Adipose tissue (tissue), 3 donors: ENCODE data around the gene UBR3. TPM values are rescaled to one million over a fixed set of nuclear protein-coding genes. Genes with fewer than 3 reads are reported as not detected.

Experiments
- H3K27ac ChIP-seq: one replicate; pipeline ENCODE4 v1.5.1; 2013; ENCODE audit warnings: low read depth, low read length
- WGBS, 3 donors: extraction: QIAGEN DNeasy Blood & Tissue Kit; methylation state at CpG; one replicate each; pipeline ENCODE4 v1.1.7; 2013; 5-methylcytosine and 5-hydroxymethylcytosine counted together
- polyA plus RNA-seq, 3 donors: library from polyadenylated mRNA; stranded (reverse); fragments of 200-250 nt; gene quantifications; one replicate each; pipeline ENCODE4 v1.2.3, GENCODE V29; 2013
- donor health status: healthy with polysubstance abuse.
- donor health status: Bipolar disorder and iron deficiency.
- donor health status: healthy.

The UBR3 gene
- polyA plus RNA-seq, 3 donors = 7.4 to 14.2 (median 13.4) TPM

- WGBS, 3 donors = 76 to 90% (median 87%) methylated on average over 2 of the region's 2 CpGs
- H3K27ac ChIP-seq = no peak overlapping the region
Observed at GRCh38 chr2:170063456-170064235, 236.4 kb downstream of the UBR3 start.

- WGBS, 3 donors = 75 to 99% (median 97%) methylated on average over 2 of the region's 2 CpGs
- no peak overlapping the region for H3K27ac ChIP-seq
Observed at GRCh38 chr2:170070778-170071177, 243.5 kb downstream of the UBR3 start.

GRCh38 chr2:170073288-170073687 lies 246.0 kb downstream of the UBR3 start:
- no peak overlapping the region for H3K27ac ChIP-seq
- 7 to 22% (median 19%) methylated on average over 2 of the region's 2 CpGs for WGBS, 3 donors

- H3K27ac ChIP-seq = no peak overlapping the region
- WGBS, 3 donors = 80 to 100% (median 95%) methylated on average over 1 of the region's 1 CpG
Observed at GRCh38 chr2:170076189-170076588, 248.9 kb downstream of the UBR3 start.

- H3K27ac ChIP-seq = no peak overlapping the region
- 90 to 93% (median 90%) methylated on average over 7 of the region's 7 CpGs for WGBS, 3 donors
Observed at GRCh38 chr2:170077830-170078569, 250.7 kb downstream of the UBR3 start.

GRCh38 chr2:170084820-170085491 lies 257.7 kb downstream of the UBR3 start:
- 92 to 98% (median 97%) methylated on average over 2 of the region's 2 CpGs for WGBS, 3 donors
- H3K27ac ChIP-seq = no peak overlapping the region

GRCh38 chr2:170086117-170086688 lies 258.9 kb downstream of the UBR3 start:
- H3K27ac ChIP-seq = no peak overlapping the region
- WGBS, 3 donors = 74 to 79% (median 77%) methylated on average over 5 of the region's 5 CpGs

- WGBS, 3 donors = 69 to 77% (median 73%) methylated on average over 2 of the region's 2 CpGs
Observed at GRCh38 chr2:170086751-170087412, 259.6 kb downstream of the UBR3 start.

GRCh38 chr2:170087413-170087793 lies 260.1 kb downstream of the UBR3 start:
- no peak overlapping the region for H3K27ac ChIP-seq
- WGBS, 3 donors = 85 to 96% (median 87%) methylated on average over 2 of the region's 2 CpGs

More at GRCh38 chr2:170086751-170087412, 259.6 kb downstream of the UBR3 start:
- H3K27ac ChIP-seq = no peak overlapping the region

GRCh38 chr2:170088776-170089175 lies 261.5 kb downstream of the UBR3 start:
- WGBS, 3 donors = 71 to 75% (median 72%) methylated on average over 5 of the region's 5 CpGs
- no peak overlapping the region for H3K27ac ChIP-seq

GRCh38 chr2:170090229-170090628 lies 263.0 kb downstream of the UBR3 start:
- no peak overlapping the region for H3K27ac ChIP-seq

GRCh38 chr2:170091436-170091835 lies 264.2 kb downstream of the UBR3 start:
- 91 to 97% (median 94%) methylated on average over 3 of the region's 3 CpGs for WGBS, 3 donors
- H3K27ac ChIP-seq = no peak overlapping the region

GRCh38 chr2:170092436-170093060 lies 265.3 kb downstream of the UBR3 start:
- WGBS, 3 donors = 83 to 90% (median 88%) methylated on average over 4 of the region's 4 CpGs

GRCh38 chr2:170095380-170095779 lies 268.1 kb downstream of the UBR3 start:
- no peak overlapping the region for H3K27ac ChIP-seq

More at GRCh38 chr2:170092436-170093060, 265.3 kb downstream of the UBR3 start:
- no peak overlapping the region for H3K27ac ChIP-seq

- no peak overlapping the region for H3K27ac ChIP-seq
- 64 to 81% (median 77%) methylated on average over 4 of the region's 4 CpGs for WGBS, 3 donors
Observed at GRCh38 chr2:170098626-170099312, 271.5 kb downstream of the UBR3 start.

- 67 to 78% (median 71%) methylated on average over 3 of the region's 3 CpGs for WGBS, 3 donors
- H3K27ac ChIP-seq = no peak overlapping the region
Observed at GRCh38 chr2:170101789-170102188, 274.5 kb downstream of the UBR3 start.

GRCh38 chr2:170106102-170106840 lies 279.0 kb downstream of the UBR3 start:
- 44 to 72% (median 68%) methylated on average over 4 of the region's 4 CpGs for WGBS, 3 donors
- H3K27ac ChIP-seq = no peak overlapping the region
